Embryonic facial prominence (tissue), 1 donor: Measurements from ENCODE around the gene RTKN2.

Experiments used
- DNase-seq: peaks from one replicate; pipeline ENCODE4 v3.0.0-alpha.2; 2016; ENCODE audit errors: extremely low spot score

Gene RTKN2

GRCh38 chr10:62225362-62225761 is 43.3 kb downstream of the RTKN2 start:
- no peak for DNase-seq

DNA sequence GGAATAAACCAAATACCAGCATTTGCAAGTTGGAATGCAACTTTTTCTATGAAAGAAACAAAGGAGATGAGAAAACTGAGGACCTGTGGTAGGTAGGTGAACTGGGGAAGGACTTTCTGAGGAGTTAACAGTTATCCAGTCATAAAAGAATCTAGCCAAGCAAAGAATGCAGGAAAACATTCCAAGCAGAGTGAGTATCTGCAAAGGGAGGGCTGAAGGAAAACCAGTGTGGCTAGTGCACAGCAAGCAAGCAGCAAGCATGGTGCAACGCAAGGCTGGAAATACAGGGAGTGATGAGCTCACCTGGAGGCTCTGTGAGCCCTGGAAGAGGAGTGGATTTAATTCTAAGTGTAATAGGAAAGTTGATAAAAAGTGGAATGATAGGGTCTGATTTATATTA is 44.0 kb downstream of the RTKN2 start:
- no peak for DNase-seq

- no peak for DNase-seq
Observed at GRCh38 chr10:62217683-62218082, 51.0 kb downstream of the RTKN2 start.

GRCh38 chr10:62214364-62214874 is 54.2 kb downstream of the RTKN2 start:
- no peak for DNase-seq

DNA sequence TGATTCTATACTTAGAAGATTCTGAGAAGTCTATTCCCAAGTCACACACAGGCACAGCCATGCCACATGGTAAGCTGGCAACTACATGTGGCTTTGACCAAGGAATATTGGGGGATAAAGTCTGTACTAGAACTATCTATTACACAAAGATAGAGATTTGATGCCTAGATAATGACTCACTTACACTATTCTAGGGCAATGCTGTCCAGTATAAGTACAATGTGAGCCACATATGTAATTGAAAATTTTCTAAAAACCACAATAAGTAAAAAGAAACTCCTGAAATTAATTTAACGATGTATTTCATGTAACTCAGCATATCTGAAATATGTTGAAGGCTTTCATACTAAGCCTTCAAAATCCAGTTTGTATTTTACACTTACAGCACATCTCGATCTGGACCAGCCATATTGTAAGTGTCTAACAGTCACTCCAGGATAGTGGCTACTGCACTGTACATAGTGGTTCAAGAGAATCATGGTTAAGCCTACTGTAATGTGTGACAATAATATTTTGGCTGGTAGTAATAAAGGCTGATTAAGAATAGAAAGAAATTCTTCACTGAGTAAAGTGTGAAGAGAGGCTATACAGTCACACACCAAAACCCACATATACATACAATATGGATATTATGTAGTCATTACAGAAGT is 62.8 kb downstream of the RTKN2 start:
- DNase-seq: no peak

DNA sequence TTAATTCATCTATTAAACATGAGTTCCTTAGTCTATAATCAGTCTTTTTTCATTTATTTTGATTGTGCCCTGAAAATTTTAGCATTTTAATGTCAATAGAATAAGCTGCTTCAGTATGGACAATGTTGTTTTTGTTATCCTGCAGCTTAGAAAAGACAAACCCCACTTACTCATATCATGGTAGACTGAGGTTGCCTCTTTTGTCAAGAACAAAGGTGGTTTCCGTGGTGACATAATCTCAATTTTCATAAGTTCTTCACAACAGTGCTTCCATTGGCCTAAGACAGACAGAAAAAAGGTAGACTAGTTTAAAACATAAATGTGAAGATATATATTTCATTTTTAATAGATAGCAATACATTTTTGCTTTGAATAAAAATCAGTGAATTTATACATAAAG is 69.1 kb downstream of the RTKN2 start:
- DNase-seq: no peak

GRCh38 chr10:62196528-62196927 is 72.1 kb downstream of the RTKN2 start:
- no peak for DNase-seq

DNA sequence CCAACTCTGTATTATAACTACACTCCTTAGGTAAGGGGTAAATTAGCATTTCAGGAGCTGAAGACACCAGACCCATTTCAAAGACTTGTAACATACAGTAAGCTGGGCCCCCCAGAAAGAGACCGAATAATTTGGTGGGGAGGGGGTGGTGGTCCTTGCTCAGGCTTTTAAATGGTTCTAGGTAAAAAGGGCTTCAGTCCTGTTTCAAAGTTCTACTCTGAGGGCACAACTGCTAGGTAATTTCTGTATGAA is 73.0 kb downstream of the RTKN2 start:
- DNase-seq: no peak

DNA sequence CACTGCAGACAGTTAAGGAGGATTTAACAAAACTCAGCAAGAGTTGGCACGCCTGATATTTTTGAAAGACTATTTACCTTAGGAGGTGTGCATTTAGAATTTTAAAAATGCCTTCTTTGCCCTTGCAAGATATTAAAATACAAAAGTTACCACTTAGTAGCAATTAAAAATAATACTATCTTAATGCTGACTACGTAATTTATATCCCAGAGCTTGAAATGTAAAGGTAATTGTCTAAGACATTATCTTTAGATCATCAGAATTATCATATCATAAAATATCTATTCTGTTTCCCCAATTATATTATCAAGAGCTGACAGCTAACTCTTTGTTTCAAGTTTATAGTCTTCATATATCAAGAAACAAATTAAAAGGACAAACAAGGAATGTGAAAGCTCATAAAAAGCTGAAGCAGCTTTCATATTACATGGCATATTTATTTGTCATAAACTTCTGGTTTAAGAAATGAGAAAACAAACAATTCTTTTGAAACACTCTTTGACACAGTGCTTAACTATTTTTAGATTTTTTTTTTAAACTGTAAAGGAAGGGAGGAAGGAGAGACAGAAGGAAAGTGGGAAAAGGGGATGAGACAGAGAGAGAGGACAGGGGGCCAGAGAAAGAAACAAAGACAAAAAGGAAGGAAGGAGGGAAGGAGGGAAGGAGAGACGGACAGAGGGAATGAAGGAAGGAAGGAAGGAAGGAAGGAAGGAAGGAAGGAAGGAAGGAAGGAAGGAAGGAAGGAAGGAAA is 73.5 kb downstream of the RTKN2 start:
- no peak for DNase-seq

GRCh38 chr10:62193479-62193878 is 75.2 kb downstream of the RTKN2 start:
- DNase-seq: no peak

GRCh38 chr10:62189131-62189530 is 79.5 kb downstream of the RTKN2 start:
- DNase-seq: no peak

DNA sequence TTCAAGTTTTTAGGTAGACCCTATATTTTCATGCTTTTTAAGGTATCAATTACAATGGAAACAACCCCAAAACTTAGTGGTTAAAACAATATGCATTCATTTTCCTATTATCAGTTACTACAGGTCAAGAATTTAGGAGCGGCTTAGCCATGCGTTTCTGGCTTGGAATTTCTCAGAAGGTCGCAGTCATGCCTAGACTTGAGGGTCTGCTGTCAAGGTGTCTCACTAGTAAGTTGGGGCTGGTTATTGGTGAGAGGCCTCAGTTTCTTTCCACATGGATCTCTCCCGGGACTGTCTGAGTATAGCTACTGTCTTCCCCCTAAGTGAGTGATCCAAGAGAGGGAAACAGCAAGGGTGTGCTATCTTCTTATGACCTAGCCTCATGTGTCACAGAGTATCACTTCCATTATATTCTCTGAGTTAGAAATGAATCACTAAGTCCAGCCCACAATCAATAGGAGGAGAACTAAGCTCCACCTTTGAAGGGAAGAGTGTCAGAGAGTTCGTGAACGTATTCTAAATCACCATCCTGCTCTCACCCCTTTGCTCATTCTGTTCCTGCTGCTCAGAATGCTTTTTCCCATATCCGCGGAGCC is 80.5 kb downstream of the RTKN2 start:
- no peak for DNase-seq

GRCh38 chr10:62186999-62187675 is 81.5 kb downstream of the RTKN2 start:
- no peak for DNase-seq

GRCh38 chr10:62185919-62186692 is 82.5 kb downstream of the RTKN2 start:
- no peak for DNase-seq

DNA sequence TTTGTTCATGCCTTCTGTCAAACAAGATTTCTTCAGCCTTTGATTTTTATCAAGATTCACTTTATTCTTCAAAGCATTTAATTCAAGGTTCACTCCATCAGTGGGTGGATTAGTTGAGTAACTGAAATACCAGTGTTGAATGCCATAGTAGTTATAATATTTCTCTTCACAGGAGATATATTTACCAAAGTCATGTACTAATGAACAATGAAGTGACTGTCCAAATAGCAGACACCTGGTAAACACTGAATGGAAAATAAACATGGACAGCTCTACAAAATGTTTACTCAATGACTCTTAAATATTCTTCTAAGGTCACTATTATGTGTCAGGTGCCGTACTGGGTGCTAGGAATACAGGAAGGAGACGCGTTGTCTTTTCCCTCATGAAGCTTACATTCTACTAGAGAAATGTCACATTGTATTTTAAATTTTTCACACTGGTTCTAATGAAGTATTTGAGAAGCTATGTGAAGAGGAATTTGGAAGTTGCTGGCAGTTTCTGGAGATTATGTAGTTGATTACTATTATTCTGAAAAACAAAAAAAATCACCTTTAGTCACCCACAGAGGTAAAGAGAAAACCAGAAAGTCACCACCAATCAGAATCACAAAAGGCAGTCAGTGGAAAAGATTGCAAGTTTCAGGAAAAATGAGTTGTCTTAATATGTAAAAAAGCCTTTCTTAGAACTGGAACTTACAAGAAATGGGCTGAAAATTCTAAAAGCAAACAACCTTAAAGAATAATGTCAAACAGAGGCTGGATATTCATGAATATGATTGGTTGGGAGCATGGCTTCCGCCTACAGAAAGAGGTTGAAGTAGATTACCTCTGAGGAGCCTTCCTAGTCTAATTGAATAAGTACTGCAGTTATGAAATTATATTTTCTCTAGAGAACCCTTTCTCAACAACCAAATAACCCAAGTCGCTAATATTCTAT is 84.5 kb downstream of the RTKN2 start:
- no peak for DNase-seq

- no peak for DNase-seq
Observed at GRCh38 chr10:62183442-62183841, 85.2 kb downstream of the RTKN2 start.

DNA sequence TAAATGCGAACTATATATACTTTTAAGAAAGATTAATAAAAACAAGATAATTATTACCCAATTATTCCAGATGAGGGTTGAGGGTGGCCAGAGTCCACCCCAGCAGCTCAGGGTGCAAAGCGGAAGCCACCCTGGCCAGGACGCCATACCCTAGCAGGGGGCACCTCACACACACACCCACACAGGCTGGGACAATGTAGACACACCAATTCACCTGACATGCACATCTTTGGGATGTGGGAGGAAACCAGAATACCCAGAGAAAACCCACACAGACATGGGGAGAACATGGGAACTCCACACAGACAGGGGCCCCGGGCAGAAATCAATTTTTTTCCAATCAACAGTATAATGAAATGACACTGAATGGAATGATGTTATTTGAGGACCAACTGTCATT is 86.0 kb downstream of the RTKN2 start:
- DNase-seq: no peak

DNA sequence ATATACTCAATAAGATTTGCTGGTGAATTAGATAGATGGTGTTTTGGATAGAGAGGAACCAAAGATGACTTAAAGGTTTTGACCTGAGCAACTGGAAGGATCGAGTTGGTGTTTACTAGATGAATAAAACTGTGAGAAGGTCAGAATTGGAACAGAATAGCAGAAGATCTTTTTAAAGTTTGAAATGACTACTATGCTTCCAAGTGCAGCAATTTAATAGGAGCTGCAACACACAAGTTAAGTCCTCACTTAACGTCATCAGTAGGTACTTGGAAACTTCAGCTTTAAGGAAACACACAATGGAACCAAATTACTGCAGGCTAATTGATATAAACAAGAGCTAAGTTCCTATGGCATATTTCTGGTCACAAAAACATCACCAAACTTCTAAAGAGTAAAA is 86.5 kb downstream of the RTKN2 start:
- DNase-seq: no peak

GRCh38 chr10:62180677-62181076 is 88.0 kb downstream of the RTKN2 start:
- DNase-seq: no peak

DNA sequence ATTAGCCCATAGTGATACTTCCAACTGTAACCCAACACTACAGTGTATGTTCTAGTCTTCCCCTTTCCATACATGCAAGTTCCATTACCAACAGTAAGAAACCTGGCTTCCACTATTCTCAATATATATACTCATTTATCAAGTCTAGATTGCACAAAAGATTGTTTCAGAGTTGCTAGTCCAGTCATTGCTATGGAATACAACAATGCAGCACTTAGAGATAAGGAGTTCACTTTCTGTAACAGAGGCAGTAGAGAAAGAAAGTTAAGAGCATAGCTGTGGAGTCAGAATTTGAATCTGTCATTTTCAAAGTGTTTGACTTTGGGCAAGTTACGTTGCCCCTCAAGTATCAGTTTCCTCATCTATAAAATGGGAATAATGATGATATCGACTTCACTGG is 90.1 kb downstream of the RTKN2 start:
- DNase-seq: no peak

DNA sequence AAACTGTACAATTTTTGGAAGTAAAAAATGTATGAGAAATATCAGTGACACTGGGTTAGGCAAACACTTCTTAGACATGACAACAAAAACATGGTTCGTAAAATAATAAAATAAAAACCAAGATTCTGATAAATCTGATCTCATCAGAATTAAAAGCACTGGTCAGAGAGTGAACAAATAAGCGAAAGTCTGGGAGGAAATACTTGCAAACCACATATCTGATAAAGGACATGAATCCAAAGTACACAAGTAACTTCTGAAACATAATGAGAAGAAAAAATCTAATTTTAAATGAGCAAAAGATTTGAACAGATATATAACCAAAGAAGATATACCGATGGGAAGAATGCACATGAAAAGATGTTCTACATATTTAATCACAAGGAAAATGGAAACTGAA is 91.5 kb downstream of the RTKN2 start:
- no peak for DNase-seq
